Mesendoderm (in vitro differentiated cells): Measurements from ENCODE around the gene ZNF491. TPM values are rescaled to one million over a fixed set of nuclear protein-coding genes. Genes with fewer than 3 reads are reported as not detected.
A peak's percentile ranks its signal among the peaks of the same experiment; 100 is the strongest.

Experiments
- DNase-seq: peaks from one replicate; pipeline ENCODE4 v3.0.0; 2013
- H2AK5ac ChIP-seq: 2 replicates; pipeline ENCODE4 v1.6.1; 2013; ENCODE audit warnings: low read length, inconsistent platforms
- H2BK120ac ChIP-seq: 2 replicates; pipeline ENCODE4 v1.6.1; 2013; ENCODE audit warnings: low read depth, mild to moderate bottlenecking, low read length, moderate library complexity, mixed read lengths
- H2BK15ac ChIP-seq: replicated peaks from 2 replicates; pipeline ENCODE4 v1.6.1; 2013; ENCODE audit warnings: low read depth, mild to moderate bottlenecking, moderate library complexity
- H2BK5ac ChIP-seq: 2 replicates; pipeline ENCODE4 v1.6.1; 2013; ENCODE audit warnings: low read length, inconsistent platforms
- H3K18ac ChIP-seq: 2 replicates; pipeline ENCODE4 v1.6.1; 2013; ENCODE audit warnings: mild to moderate bottlenecking, low read length, mixed read lengths
- H3K23ac ChIP-seq: one replicate; pipeline ENCODE4 v1.6.1; 2013; ENCODE audit warnings: low read length
- H3K27ac ChIP-seq: 2 replicates; pipeline ENCODE4 v1.5.1; 2013; ENCODE audit warnings: low read depth, mild to moderate bottlenecking, inconsistent platforms, low read length, moderate library complexity
- H3K27me3 ChIP-seq: 2 replicates; pipeline ENCODE4 v1.6.1; 2013; ENCODE audit warnings: low read length, control low read depth, mild to moderate bottlenecking, inconsistent platforms; ENCODE audit not compliant: insufficient read depth, poor library complexity
- H3K36me3 ChIP-seq: 2 replicates; pipeline ENCODE4 v1.6.1; 2013; ENCODE audit warnings: low read length, inconsistent platforms; ENCODE audit not compliant: control insufficient read depth, insufficient read depth
- H3K4ac ChIP-seq: one replicate; pipeline ENCODE4 v1.6.1; 2013; ENCODE audit warnings: low read depth, mild to moderate bottlenecking, low read length, moderate library complexity
- H3K4me1 ChIP-seq: 2 replicates; pipeline ENCODE4 v1.6.1; 2013; ENCODE audit warnings: low read depth, low read length, inconsistent platforms; ENCODE audit not compliant: control insufficient read depth
- H3K4me2 ChIP-seq: 2 replicates; pipeline ENCODE4 v1.6.1; 2013; ENCODE audit warnings: low read length
- H3K4me3 ChIP-seq: 2 replicates; pipeline ENCODE4 v1.5.1; 2013; ENCODE audit warnings: mild to moderate bottlenecking, low read length
- H3K56ac ChIP-seq: one replicate; pipeline ENCODE4 v1.6.1; 2013; ENCODE audit warnings: low read length
- H3K79me1 ChIP-seq: 2 replicates; pipeline ENCODE4 v1.6.1; 2013; ENCODE audit warnings: low read length, inconsistent platforms
- H3K79me2 ChIP-seq: 2 replicates; pipeline ENCODE4 v1.6.1; 2013; ENCODE audit warnings: mild to moderate bottlenecking, low read length; ENCODE audit not compliant: control insufficient read depth, insufficient read depth
- H3K9ac ChIP-seq: 2 replicates; pipeline ENCODE4 v1.6.1; 2013; ENCODE audit warnings: low read length, inconsistent platforms
- H4K5ac ChIP-seq: one replicate; pipeline ENCODE4 v1.6.1; 2013; ENCODE audit warnings: low read length
- H4K8ac ChIP-seq: one replicate; pipeline ENCODE4 v1.6.1; 2013; ENCODE audit warnings: low read depth, mild to moderate bottlenecking, control low read depth, low read length, moderate library complexity
- WGBS: extraction: QIAGEN DNeasy Blood & Tissue Kit; methylation state at CpG from one replicate; pipeline ENCODE4 v1.1.7; 2013; ENCODE audit warnings: low lambda C conversion rate, missing lambda C conversion rate; ENCODE audit not compliant: insufficient coverage; ENCODE audit errors: extremely low coverage; 5-methylcytosine and 5-hydroxymethylcytosine counted together
- polyA plus RNA-seq, 2 experiments: library from polyadenylated mRNA; stranded (reverse); fragments of 200-250 nt; gene quantifications; one replicate each; pipeline ENCODE4 v1.2.3, GENCODE V29; 2013

ZNF491 gene
- polyA plus RNA-seq (2013, experiment 1 of 2): 0.20 TPM
- polyA plus RNA-seq (2013, experiment 2 of 2): 0.17 TPM

- H3K4me1 ChIP-seq: no peaks in the 10 kb centered on the region
- H3K4ac ChIP-seq: no peak within 1 kb of the TSS
- WGBS: no CpG with 5 or more reads among the region's 56 CpGs
- H3K23ac ChIP-seq: no peak within 1 kb of the TSS
- H4K8ac ChIP-seq: no peak within 1 kb of the TSS
- no peaks in the 10 kb centered on the region for H3K79me1 ChIP-seq
- no peaks in the 10 kb centered on the region for H3K27me3 ChIP-seq
- DNase-seq: peak; percentile 96
- H3K56ac ChIP-seq: peak within 1 kb of the TSS; percentile 92
- H3K79me2 ChIP-seq: no peaks in the 10 kb centered on the region
- no peak within 1 kb of the TSS for H2BK5ac ChIP-seq
- peak within 1 kb of the TSS; percentile 57 for H3K27ac ChIP-seq
- H2AK5ac ChIP-seq: no peak within 1 kb of the TSS
- no peak within 1 kb of the TSS for H2BK15ac ChIP-seq
- no peaks in the 10 kb centered on the region for H3K36me3 ChIP-seq
- H3K18ac ChIP-seq: no peak within 1 kb of the TSS
- no peak within 1 kb of the TSS for H2BK120ac ChIP-seq
- peak within 1 kb of the TSS; percentile 76 for H3K9ac ChIP-seq
- peak within 1 kb of the TSS; percentile 64 for H3K4me3 ChIP-seq
- H4K5ac ChIP-seq: no peak within 1 kb of the TSS
- peak within 1 kb of the TSS; percentile 100 for H3K4me2 ChIP-seq
Measured at GRCh38 chr19:11798391-11799330, at the start of gene ZNF491. ZNF491 (plus strand) TSS chr19:11798523; CDS start chr19:11805954, 7,431 bp downstream.

- Histone ChIP-seq H2BK15ac (no peak overlapping the region), H3K18ac (no peak overlapping the region), H4K8ac (no peak overlapping the region), H3K9ac (no peak overlapping the region), H3K79me1 (no peaks in the 10 kb centered on the region), H3K79me2 (no peaks in the 10 kb centered on the region), H4K5ac (no peak overlapping the region), H3K4me2 (no peak overlapping the region), H3K4me1 (no peaks in the 10 kb centered on the region), H3K27me3 (no peaks in the 10 kb centered on the region), H2BK5ac (no peak overlapping the region), H3K4ac (no peak overlapping the region), H3K36me3 (no peaks in the 10 kb centered on the region), H3K23ac (no peak overlapping the region), H3K4me3 (no peak overlapping the region), H2AK5ac (no peak overlapping the region), H2BK120ac (no peak overlapping the region), H3K56ac (no peak overlapping the region), H3K27ac (no peak overlapping the region)
- WGBS: no CpG with 5 or more reads among the region's 2 CpGs
- DNase-seq: no peak
Measured at GRCh38 chr19:11749751-11750150, 48.6 kb upstream of the ZNF491 start.

DNA sequence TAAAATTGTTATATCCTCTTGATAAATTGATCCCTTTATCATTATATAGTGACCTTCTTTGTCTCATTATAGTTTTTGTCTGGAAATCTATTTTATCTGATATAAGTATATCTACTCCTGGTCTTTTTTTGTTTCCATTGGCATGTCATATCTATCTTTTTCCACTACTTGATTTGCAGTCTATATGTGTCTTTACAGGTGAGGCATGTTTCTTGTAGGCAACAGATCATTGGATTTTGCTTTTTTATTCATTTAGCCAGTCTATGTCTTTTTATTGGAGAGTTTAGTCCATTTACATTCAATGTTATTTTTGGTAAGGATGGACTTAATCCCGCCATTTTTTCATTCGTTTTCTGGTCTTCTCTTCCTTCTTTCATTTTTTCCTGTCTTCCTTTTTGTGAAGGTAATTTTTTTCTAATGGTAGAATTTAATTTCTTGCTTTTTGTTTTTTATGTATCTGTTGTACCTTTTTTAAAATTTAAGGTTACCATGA, 46.0 kb upstream of the ZNF491 start:
- H3K4me3 ChIP-seq: no peak overlapping the region
- no CpG with 5 or more reads among the region's 2 CpGs for WGBS
- no peak overlapping the region for H3K18ac ChIP-seq
- no peak overlapping the region for H3K9ac ChIP-seq
- no peak overlapping the region for H3K4ac ChIP-seq
- no peaks in the 10 kb centered on the region for H3K36me3 ChIP-seq
- H3K79me1 ChIP-seq: no peaks in the 10 kb centered on the region
- no peaks in the 10 kb centered on the region for H3K27me3 ChIP-seq
- H2AK5ac ChIP-seq: no peak overlapping the region
- no peak overlapping the region for H2BK120ac ChIP-seq
- no peak overlapping the region for H4K8ac ChIP-seq
- no peak for DNase-seq
- H2BK15ac ChIP-seq: no peak overlapping the region
- no peaks in the 10 kb centered on the region for H3K4me1 ChIP-seq
- no peak overlapping the region for H3K27ac ChIP-seq
- no peak overlapping the region for H3K4me2 ChIP-seq
- no peak overlapping the region for H4K5ac ChIP-seq
- no peak overlapping the region for H2BK5ac ChIP-seq
- no peak overlapping the region for H3K23ac ChIP-seq
- no peaks in the 10 kb centered on the region for H3K79me2 ChIP-seq
- H3K56ac ChIP-seq: no peak overlapping the region

DNA sequence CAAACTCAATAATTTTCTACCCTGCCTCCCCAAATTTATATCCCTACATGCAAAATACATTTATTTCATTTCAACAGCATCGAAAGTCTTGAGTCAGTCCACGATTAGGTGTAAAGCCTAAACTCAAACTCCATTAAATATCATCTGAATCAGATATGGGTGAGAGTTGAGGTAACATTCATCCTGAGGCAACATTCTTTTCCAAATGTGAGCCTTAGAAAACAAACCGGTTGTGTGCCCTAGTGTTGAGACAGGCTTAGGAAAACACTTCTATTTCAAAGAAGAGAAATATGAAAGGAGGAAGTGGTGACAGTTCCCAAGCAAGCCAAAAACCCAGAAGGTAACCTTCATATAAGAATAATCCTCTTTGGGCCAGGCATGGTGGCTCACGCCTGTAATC, 43.7 kb upstream of the ZNF491 start:
- Histone ChIP-seq H4K8ac (no peak overlapping the region), H3K4me2 (no peak overlapping the region), H3K27me3 (no peaks in the 10 kb centered on the region), H3K79me2 (no peaks in the 10 kb centered on the region), H3K18ac (no peak overlapping the region), H3K36me3 (no peaks in the 10 kb centered on the region), H3K4me1 (no peaks in the 10 kb centered on the region), H3K27ac (no peak overlapping the region), H3K4ac (no peak overlapping the region), H3K56ac (no peak overlapping the region), H2BK120ac (no peak overlapping the region), H3K79me1 (no peaks in the 10 kb centered on the region), H2AK5ac (no peak overlapping the region), H2BK5ac (no peak overlapping the region), H4K5ac (no peak overlapping the region), H3K23ac (no peak overlapping the region), H3K9ac (no peak overlapping the region), H3K4me3 (no peak overlapping the region), H2BK15ac (no peak overlapping the region)
- DNase-seq: no peak
- WGBS: no CpG with 5 or more reads among the region's 4 CpGs

- H3K9ac ChIP-seq: no peak overlapping the region
- H4K5ac ChIP-seq: no peak overlapping the region
- DNase-seq: no peak
- H3K36me3 ChIP-seq: no peaks in the 10 kb centered on the region
- no peak overlapping the region for H3K4me2 ChIP-seq
- no peak overlapping the region for H3K4ac ChIP-seq
- no peak overlapping the region for H3K4me3 ChIP-seq
- no peak overlapping the region for H3K18ac ChIP-seq
- H3K79me2 ChIP-seq: no peaks in the 10 kb centered on the region
- H3K79me1 ChIP-seq: no peaks in the 10 kb centered on the region
- no peak overlapping the region for H2BK120ac ChIP-seq
- no CpG with 5 or more reads among the region's 1 CpG for WGBS
- no peaks in the 10 kb centered on the region for H3K4me1 ChIP-seq
- H4K8ac ChIP-seq: no peak overlapping the region
- H3K27ac ChIP-seq: no peak overlapping the region
- H2AK5ac ChIP-seq: no peak overlapping the region
- H3K56ac ChIP-seq: no peak overlapping the region
- no peak overlapping the region for H3K23ac ChIP-seq
- H3K27me3 ChIP-seq: no peaks in the 10 kb centered on the region
- no peak overlapping the region for H2BK5ac ChIP-seq
- no peak overlapping the region for H2BK15ac ChIP-seq
Measured at GRCh38 chr19:11756965-11757364, 41.4 kb upstream of the ZNF491 start.
